H1 (cell line): Measurements from ENCODE around the gene SLC35F1. TPM values are rescaled to one million over a fixed set of nuclear protein-coding genes. Genes with fewer than 3 reads are reported as not detected.

Experiments
- CTCF ChIA-PET: fragments of 300-600 bp; sonication (Branson Sonifier 250); formaldehyde crosslinking; loops from one replicate; lab custom pipeline; 2021; ENCODE audit not compliant: partially characterized antibody; lab: Charles Lee
- POLR2A ChIA-PET: fragments of 300-600 bp; sonication (Branson Sonifier 250); formaldehyde crosslinking; loops from one replicate; lab custom pipeline; 2021; ENCODE audit warnings: inconsistent platforms; ENCODE audit not compliant: partially characterized antibody; lab: Charles Lee
- DNase-seq, 2 experiments: peaks; one replicate each; pipeline versions ENCODE4 v3.0.0 to v3.0.0-alpha.2; 2010 to 2022; ENCODE audit warnings: low spot score in 2 of 2, low read depth in 1 of 2, mixed read lengths in 1 of 2
- FAIRE-seq: peaks from 2 replicates; lab custom pipeline; 2011; peaks lifted over from hg19 to GRCh38; lab: Jason Lieb, UNC
- H2AFZ ChIP-seq: 2 replicates; pipeline ENCODE4 v1.8.1; 2012; ENCODE audit warnings: low read length, inconsistent platforms
- H2AK5ac ChIP-seq: 2 replicates; pipeline ENCODE4 v1.6.1; 2013; ENCODE audit warnings: low read depth, low read length
- H2BK120ac ChIP-seq: replicated peaks from 2 replicates; pipeline ENCODE3; 2013; ENCODE audit warnings: low read depth, low read length, inconsistent platforms
- H2BK12ac ChIP-seq: 2 replicates; pipeline ENCODE4 v1.6.1; 2013; ENCODE audit warnings: low read depth, low read length
- H2BK15ac ChIP-seq: 2 replicates; pipeline ENCODE4 v1.6.1; 2013; ENCODE audit warnings: low read length
- H2BK20ac ChIP-seq: 2 replicates; pipeline ENCODE4 v1.6.1; 2013; ENCODE audit warnings: low read length
- H2BK5ac ChIP-seq: 2 replicates; pipeline ENCODE4 v1.6.1; 2013; ENCODE audit warnings: low read depth, low read length
- H3K14ac ChIP-seq: 2 replicates; pipeline ENCODE4 v1.6.1; 2013; ENCODE audit warnings: inconsistent platforms; ENCODE audit not compliant: insufficient read length
- H3K18ac ChIP-seq: 2 replicates; pipeline ENCODE4 v1.6.1; 2013; ENCODE audit warnings: low read length; ENCODE audit errors: extremely low read depth
- H3K23ac ChIP-seq: 2 replicates; pipeline ENCODE4 v1.6.1; 2013; ENCODE audit warnings: inconsistent platforms; ENCODE audit not compliant: insufficient read length
- H3K23me2 ChIP-seq: 2 replicates; pipeline ENCODE4 v1.6.1; 2013; ENCODE audit warnings: low read depth, low read length
- H3K27ac ChIP-seq: 2 replicates; pipeline ENCODE4 v1.6.1; 2011; ENCODE audit warnings: low read depth, low read length, inconsistent platforms
- H3K27me3 ChIP-seq, 4 experiments: replicated peaks in 1 of 4; 1 replicate in 1 of 4; 2 replicates in 3 of 4; pipeline versions ENCODE4 v1.6.1 to v1.8.1; 2011 to 2013; ENCODE audit warnings: low read length in 3 of 4, mild to moderate bottlenecking in 3 of 4, inconsistent platforms in 2 of 4, mixed read lengths in 2 of 4, moderate library complexity in 1 of 4; ENCODE audit not compliant: control insufficient read depth in 3 of 4, insufficient read depth in 3 of 4; ENCODE audit errors: extremely low read depth in 1 of 4
- H3K36me3 ChIP-seq, 4 experiments: 2 replicates each; pipeline versions ENCODE4 v1.6.1 to v1.8.1; 2011 to 2013; ENCODE audit warnings: mild to moderate bottlenecking in 4 of 4, low read length in 3 of 4, moderate library complexity in 2 of 4, control low read depth in 1 of 4, inconsistent platforms in 1 of 4; ENCODE audit not compliant: insufficient read depth in 4 of 4, control insufficient read depth in 2 of 4
- H3K4ac ChIP-seq: replicated peaks from 2 replicates; pipeline ENCODE3; 2013; ENCODE audit warnings: low read length, low read depth, mixed read lengths, inconsistent platforms; ENCODE audit not compliant: insufficient read length
- H3K4me1 ChIP-seq, 4 experiments: replicated peaks in 1 of 4; 1 replicate in 1 of 4; 2 replicates in 3 of 4; pipeline versions ENCODE4 v1.6.1 to v1.8.1; 2011 to 2013; ENCODE audit warnings: low read length in 3 of 4, inconsistent platforms in 2 of 4, mixed read lengths in 1 of 4; ENCODE audit not compliant: insufficient read depth in 4 of 4, control insufficient read depth in 3 of 4
- H3K4me2 ChIP-seq, 2 experiments: 2 replicates each; pipeline versions ENCODE4 v1.6.1 to v1.8.1; 2011 to 2013; ENCODE audit warnings: low read depth in 2 of 2, low read length in 2 of 2, control low read depth in 1 of 2, inconsistent platforms in 1 of 2, mild to moderate bottlenecking in 1 of 2; ENCODE audit not compliant: insufficient read depth in 1 of 2
- H3K4me3 ChIP-seq, 4 experiments: fragments of 200-600, 300-600 bp in 1 of 4; sonication (generic), shearing (Covaris generic), sonication (Bioruptor Twin) in 1 of 4; 2 replicates each; pipeline versions ENCODE4 v1.5.1 to v1.8.1; 2011 to 2016; ENCODE audit warnings: low read length in 4 of 4, low read depth in 3 of 4, control low read depth in 2 of 4, inconsistent platforms in 2 of 4, mild to moderate bottlenecking in 2 of 4, mixed read lengths in 1 of 4, moderate library complexity in 1 of 4; ENCODE audit not compliant: insufficient read depth in 2 of 4; ENCODE audit errors: extremely low read depth in 1 of 4
- H3K56ac ChIP-seq: replicated peaks from 2 replicates; pipeline ENCODE3; 2013; ENCODE audit warnings: low read depth, mild to moderate bottlenecking, mixed read lengths, low read length, inconsistent platforms; ENCODE audit not compliant: insufficient read length
- H3K79me1 ChIP-seq: 2 replicates; pipeline ENCODE4 v1.6.1; 2013; ENCODE audit warnings: low read depth, low read length, control low read depth
- H3K79me2 ChIP-seq, 2 experiments: 2 replicates each; pipeline versions ENCODE4 v1.6.1 to v1.8.1; 2012 to 2013; ENCODE audit warnings: low read length in 2 of 2, mild to moderate bottlenecking in 2 of 2, inconsistent platforms in 1 of 2; ENCODE audit not compliant: insufficient read depth in 2 of 2, control insufficient read depth in 1 of 2
- H3K9ac ChIP-seq, 4 experiments: replicated peaks in 1 of 4; 1 replicate in 1 of 4; 2 replicates in 3 of 4; pipeline versions ENCODE4 v1.6.1 to v1.8.1; 2011 to 2013; ENCODE audit warnings: low read depth in 3 of 4, low read length in 3 of 4, control low read depth in 2 of 4, mild to moderate bottlenecking in 2 of 4, moderate library complexity in 2 of 4, inconsistent platforms in 1 of 4; ENCODE audit errors: extremely low read depth in 1 of 4
- H3K9me3 ChIP-seq, 2 experiments: 2 replicates each; pipeline versions ENCODE4 v1.6.1 to v1.8.1; 2012 to 2013; ENCODE audit warnings: mild to moderate bottlenecking in 2 of 2, moderate library complexity in 2 of 2, control low read depth in 1 of 2, inconsistent platforms in 1 of 2, low read depth in 1 of 2, low read length in 1 of 2, mixed read lengths in 1 of 2; ENCODE audit not compliant: insufficient read depth in 2 of 2
- H4K20me1 ChIP-seq, 2 experiments: replicated peaks in 1 of 2; 2 replicates each; pipeline versions ENCODE3 to v1.8.1; 2011 to 2013; ENCODE audit warnings: inconsistent platforms in 2 of 2, low read length in 2 of 2, mild to moderate bottlenecking in 1 of 2; ENCODE audit not compliant: insufficient read depth in 2 of 2, control insufficient read depth in 1 of 2
- H4K5ac ChIP-seq: 2 replicates; pipeline ENCODE4 v1.6.1; 2013; ENCODE audit warnings: low read length, low read depth, mixed read lengths, inconsistent platforms; ENCODE audit not compliant: insufficient read length
- H4K8ac ChIP-seq: 2 replicates; pipeline ENCODE4 v1.8.0; 2013; ENCODE audit warnings: mild to moderate bottlenecking, moderate library complexity, low read length, inconsistent platforms; ENCODE audit not compliant: insufficient read depth; ENCODE audit errors: extremely low read depth
- H4K91ac ChIP-seq: replicated peaks from 2 replicates; pipeline ENCODE3; 2013; ENCODE audit warnings: low read length, mixed read lengths, inconsistent platforms; ENCODE audit not compliant: insufficient read length
- ATF2 ChIP-seq: IDR thresholded peaks from 2 replicates; pipeline ENCODE4 v1.6.1; 2012; ENCODE audit warnings: low read length, inconsistent platforms
- SUZ12 ChIP-seq: fragments of 200-600 bp; sonication (generic); IDR thresholded peaks from 2 replicates; pipeline ENCODE4 v1.6.1; 2012; ENCODE audit warnings: mild to moderate bottlenecking, inconsistent platforms, low read length, moderate library complexity, mixed read lengths
- WGBS, 2 experiments: shearing (Covaris generic) in 1 of 2; methylation state at CpG; one replicate each; pipeline versions ENCODE4 v1.1.6 to v1.1.7; 2013 to 2015; ENCODE audit warnings: low lambda C conversion rate in 2 of 2, mixed read lengths in 2 of 2, inconsistent platforms in 1 of 2, low coverage in 1 of 2, missing lambda C conversion rate in 1 of 2; ENCODE audit not compliant: insufficient replicate concordance in 2 of 2, insufficient coverage in 1 of 2, insufficient read length in 1 of 2; ENCODE audit errors: extremely low coverage in 1 of 2, missing lambda C conversion rate in 1 of 2; 5-methylcytosine and 5-hydroxymethylcytosine counted together
- polyA plus RNA-seq, 7 experiments: library from polyadenylated mRNA; depleted of rRNA in 3 of 7; stranded (reverse) in 5 of 7; unstranded in 2 of 7; fragments of >200 nt in 5 of 7; fragments of 200-250 nt in 2 of 7; gene quantifications; 1 replicate in 5 of 7; 2 replicates in 1 of 7; 4 replicates in 1 of 7; pipeline versions ENCODE4 v1.2.1 to v1.2.3, GENCODE V29; 2011 to 2013; ENCODE audit warnings: missing spikeins in 2 of 7, mixed read lengths in 2 of 7
- total RNA-seq: library from RNA; stranded (reverse); fragmentation: NEBNext Ultra II Directional; extraction: Animal tissue kit (Norgen Biotek cat#: 25700); gene quantifications from 2 replicates; pipeline ENCODE4 v1.2.1, GENCODE V29; 2021

The SLC35F1 gene
- total and polyA plus RNA-seq, 2 of the 8 experiments (the other 6 are each of a cell fraction or from before 2014, with no cell fraction given): 7.0 to 10.0 TPM

GRCh38 chr6:118168421-118168820 lies 261.4 kb downstream of the SLC35F1 start:
- no peak overlapping the region for H3K14ac ChIP-seq
- H3K4ac ChIP-seq: no peak overlapping the region
- H2BK12ac ChIP-seq: no peak overlapping the region
- no peak overlapping the region for H3K18ac ChIP-seq
- no peaks in the 10 kb centered on the region for H4K20me1 ChIP-seq
- no peak overlapping the region for H3K4me3 ChIP-seq
- H4K8ac ChIP-seq: no peak overlapping the region
- no peak overlapping the region for H3K27ac ChIP-seq
- H2AFZ ChIP-seq: no peak overlapping the region
- ChIA-PET CTCF (no interaction called here), POLR2A (no interaction called here)
- no peak for DNase-seq
- FAIRE-seq: no peak
- no peak overlapping the region for H3K9ac ChIP-seq
- 98% methylated on average over 5 of the region's 5 CpGs; no CpG with 5 or more reads in 1 of the 2 experiments for WGBS, 2 experiments
- no peak overlapping the region for H2BK15ac ChIP-seq
- H2BK120ac ChIP-seq: no peak overlapping the region
- no peaks in the 10 kb centered on the region for H3K4me1 ChIP-seq
- no peak overlapping the region for H4K5ac ChIP-seq
- peaks cover 0 to 1% (median 0%) of the 10 kb centered on the region in 4 experiments; a peak in 1 of 7 replicates for H3K27me3 ChIP-seq
- H2BK5ac ChIP-seq: no peak overlapping the region
- peaks cover 0 to 2% of the 10 kb centered on the region in 2 experiments; a peak in 1 of 4 replicates for H3K9me3 ChIP-seq
- H3K56ac ChIP-seq: no peak overlapping the region
- H4K91ac ChIP-seq: no peak overlapping the region
- H3K23ac ChIP-seq: no peak overlapping the region
- H3K23me2 ChIP-seq: no peaks in the 10 kb centered on the region
- H3K79me2 ChIP-seq: no peaks in the 10 kb centered on the region
- no peak overlapping the region for H2BK20ac ChIP-seq
- H3K36me3 ChIP-seq: no peaks in the 10 kb centered on the region
- H2AK5ac ChIP-seq: no peak overlapping the region
- H3K4me2 ChIP-seq: no peak overlapping the region
- H3K79me1 ChIP-seq: no peaks in the 10 kb centered on the region
- TF ChIP-seq SUZ12 (no peak), ATF2 (no peak)
